ENCODE results near the gene PIK3CD. TPM values are rescaled to one million over a fixed set of nuclear protein-coding genes. Genes with fewer than 3 reads are reported as not detected.

Gene PIK3CD
- total and polyA plus RNA-seq, 8 donors = 5.1 to 44.2 (median 6.1) TPM

GRCh38 chr1:9767964-9768668 is 116.6 kb downstream of the PIK3CD start:
- TF ChIP-seq CTCF (IDR thresholded peaks at IDR 0.05) = no peak
- peaks cover 0 to 13% of the 10 kb centered on the region in 2 donors for H3K36me3 ChIP-seq
- H3K9me3 ChIP-seq = no peaks in the 10 kb centered on the region
- H3K27me3 ChIP-seq = no peaks in the 10 kb centered on the region
- no peak overlapping the region for H3K27ac ChIP-seq
- intact Hi-C loops (cut with DNase I) = no loop called here
- H3K4me1 ChIP-seq = no peaks in the 10 kb centered on the region
- DNase-seq (no peak), ATAC-seq (no peak)
- H3K4me3 ChIP-seq = no peak overlapping the region

- ATAC-seq = no peak
- Histone ChIP-seq H3K4me3 (no peak overlapping the region), H3K27me3 (no peaks in the 10 kb centered on the region), H3K36me3 (peaks cover 0 to 15% of the 10 kb centered on the region in 2 donors), H3K9me3 (no peaks in the 10 kb centered on the region), H3K4me1 (no peaks in the 10 kb centered on the region), H3K27ac (no peak overlapping the region)
- no peak for DNase-seq
- intact Hi-C loops (cut with DNase I) = no loop called here
- TF ChIP-seq CTCF (IDR thresholded peaks at IDR 0.05) = no peak
These were observed 117.5 kb downstream of the PIK3CD start for GRCh38 chr1:9768983-9769382.

GRCh38 chr1:9770298-9770697 is 118.8 kb downstream of the PIK3CD start:
- intact Hi-C loops (cut with DNase I) = no loop called here
- no peaks in the 10 kb centered on the region for H3K9me3 ChIP-seq

GRCh38 chr1:9774712-9775679 is 123.5 kb downstream of the PIK3CD start:
- Histone ChIP-seq H3K4me1 (no peaks in the 10 kb centered on the region), H3K4me3 (no peak overlapping the region), H3K9me3 (no peaks in the 10 kb centered on the region), H3K36me3 (peaks cover 0 to 15% of the 10 kb centered on the region in 2 donors), H3K27me3 (no peaks in the 10 kb centered on the region), H3K27ac (no peak overlapping the region)
- ATAC-seq (no peak), DNase-seq (no peak)
- intact Hi-C loops (cut with DNase I) = no loop called here
- TF ChIP-seq CTCF (IDR thresholded peaks at IDR 0.05) = no peak

More at GRCh38 chr1:9770298-9770697, 118.8 kb downstream of the PIK3CD start:
- H3K27ac ChIP-seq = no peak overlapping the region
- no peaks in the 10 kb centered on the region for H3K27me3 ChIP-seq
- DNase-seq = peak in 1 of 4 donors; percentile 12
- no peaks in the 10 kb centered on the region for H3K4me1 ChIP-seq
- no peak for TF ChIP-seq CTCF (IDR thresholded peaks at IDR 0.05)
- peaks cover 0 to 15% of the 10 kb centered on the region in 2 donors for H3K36me3 ChIP-seq
- no peak for ATAC-seq
- H3K4me3 ChIP-seq = no peak overlapping the region

- peaks cover 0 to 15% of the 10 kb centered on the region in 2 donors for H3K36me3 ChIP-seq
- H3K27ac ChIP-seq = no peak overlapping the region
- H3K4me3 ChIP-seq = no peak overlapping the region
- no peak for ATAC-seq
- H3K9me3 ChIP-seq = no peaks in the 10 kb centered on the region
- no peak for TF ChIP-seq CTCF (IDR thresholded peaks at IDR 0.05)
- no peaks in the 10 kb centered on the region for H3K4me1 ChIP-seq
- H3K27me3 ChIP-seq = no peaks in the 10 kb centered on the region
- DNase-seq = no peak
- intact Hi-C loops (cut with DNase I) = no loop called here
These were observed 125.2 kb downstream of the PIK3CD start for GRCh38 chr1:9776685-9777084.

All from left lung (tissue), 10 donors.